Mesothelial cell of epicardium (in vitro differentiated cells): Measurements from ENCODE around the gene ZMAT5. TPM values are rescaled to one million over a fixed set of nuclear protein-coding genes. Genes with fewer than 3 reads are reported as not detected.

Experiments used
- DNase-seq, 2 experiments: peaks; one replicate each; pipeline ENCODE4 v3.0.0; 2021; ENCODE audit warnings: low spot score in 2 of 2; ENCODE audit not compliant: unreplicated experiment in 2 of 2
- H3K27ac Mint-ChIP-seq: 2 replicates; pipeline ENCODE4 v1.8.0; 2021; ENCODE audit warnings: mixed read lengths
- H3K27me3 Mint-ChIP-seq: 2 replicates; pipeline ENCODE4 v1.8.0; 2021; ENCODE audit warnings: low read depth, mixed read lengths
- H3K36me3 Mint-ChIP-seq: 2 replicates; pipeline ENCODE4 v1.8.0; 2021; ENCODE audit warnings: mixed read lengths
- H3K4me1 Mint-ChIP-seq: 2 replicates; pipeline ENCODE4 v1.8.0; 2021; ENCODE audit warnings: mixed read lengths
- H3K4me3 Mint-ChIP-seq: 2 replicates; pipeline ENCODE4 v1.8.0; 2021; ENCODE audit warnings: mild to moderate bottlenecking, moderate library complexity, mixed read lengths
- H3K9me3 Mint-ChIP-seq: 2 replicates; pipeline ENCODE4 v1.8.0; 2021; ENCODE audit warnings: mixed read lengths
- CTCF ChIP-seq: fragments of 200-600 bp; sonication (generic); IDR thresholded peaks from one replicate; pipeline ENCODE4 v1.5.0; 2021; ENCODE audit warnings: antibody characterized with exemption; ENCODE audit not compliant: unreplicated experiment
- total RNA-seq: library from RNA; stranded (reverse); gene quantifications from 3 replicates; pipeline ENCODE4 v1.2.1, GENCODE V29; 2021

ZMAT5 gene
- total RNA-seq, 1 donor from 2014 or later = 17.1 TPM

- Mint-ChIP-seq H3K4me3 (no peak overlapping the region), H3K4me1 (peaks cover 5% of the 10 kb centered on the region), H3K27ac (no peak overlapping the region), H3K36me3 (peaks cover 6% of the 10 kb centered on the region), H3K27me3 (no peaks in the 10 kb centered on the region), H3K9me3 (no peaks in the 10 kb centered on the region)
- TF ChIP-seq CTCF = no peak
- no peak for DNase-seq
These were observed 33.9 kb downstream of the ZMAT5 start for GRCh38 chr22:29732883-29733282.

GRCh38 chr22:29731058-29731850, 35.6 kb downstream of the ZMAT5 start:
- Mint-ChIP-seq H3K27ac (no peak overlapping the region), H3K27me3 (peaks cover 9% of the 10 kb centered on the region), H3K36me3 (peaks cover 6% of the 10 kb centered on the region), H3K4me1 (peaks cover 7% of the 10 kb centered on the region), H3K4me3 (no peak overlapping the region), H3K9me3 (no peaks in the 10 kb centered on the region)
- no peak for DNase-seq
- no peak for TF ChIP-seq CTCF

GRCh38 chr22:29729161-29729560, 37.6 kb downstream of the ZMAT5 start:
- Mint-ChIP-seq H3K9me3 (no peaks in the 10 kb centered on the region), H3K27me3 (peaks cover 25% of the 10 kb centered on the region), H3K36me3 (peaks cover 6% of the 10 kb centered on the region), H3K4me1 (peaks cover 5% of the 10 kb centered on the region), H3K4me3 (no peak overlapping the region), H3K27ac (no peak overlapping the region)
- TF ChIP-seq CTCF = no peak
- DNase-seq = no peak

- H3K4me3 Mint-ChIP-seq = no peak overlapping the region
- H3K36me3 Mint-ChIP-seq = peaks cover 3% of the 10 kb centered on the region
- H3K27ac Mint-ChIP-seq = no peak overlapping the region
- TF ChIP-seq CTCF = no peak
- peak in 1 of 2 experiments; percentile 45 for DNase-seq
- H3K4me1 Mint-ChIP-seq = peaks cover 2% of the 10 kb centered on the region
- H3K27me3 Mint-ChIP-seq = peaks cover 45% of the 10 kb centered on the region
- no peaks in the 10 kb centered on the region for H3K9me3 Mint-ChIP-seq
These were observed 39.7 kb downstream of the ZMAT5 start for GRCh38 chr22:29727131-29727523.

- Mint-ChIP-seq H3K4me3 (no peak overlapping the region), H3K4me1 (peaks cover 2% of the 10 kb centered on the region), H3K36me3 (peaks cover 3% of the 10 kb centered on the region), H3K27me3 (peaks cover 50% of the 10 kb centered on the region), H3K27ac (no peak overlapping the region), H3K9me3 (no peaks in the 10 kb centered on the region)
- DNase-seq = no peak
- no peak for TF ChIP-seq CTCF
These were observed 40.2 kb downstream of the ZMAT5 start for GRCh38 chr22:29726512-29727130.
